ENCODE data around the gene SCT.
A peak's percentile ranks its signal among the peaks of the same experiment; 100 is the strongest.

SCT gene

DNA sequence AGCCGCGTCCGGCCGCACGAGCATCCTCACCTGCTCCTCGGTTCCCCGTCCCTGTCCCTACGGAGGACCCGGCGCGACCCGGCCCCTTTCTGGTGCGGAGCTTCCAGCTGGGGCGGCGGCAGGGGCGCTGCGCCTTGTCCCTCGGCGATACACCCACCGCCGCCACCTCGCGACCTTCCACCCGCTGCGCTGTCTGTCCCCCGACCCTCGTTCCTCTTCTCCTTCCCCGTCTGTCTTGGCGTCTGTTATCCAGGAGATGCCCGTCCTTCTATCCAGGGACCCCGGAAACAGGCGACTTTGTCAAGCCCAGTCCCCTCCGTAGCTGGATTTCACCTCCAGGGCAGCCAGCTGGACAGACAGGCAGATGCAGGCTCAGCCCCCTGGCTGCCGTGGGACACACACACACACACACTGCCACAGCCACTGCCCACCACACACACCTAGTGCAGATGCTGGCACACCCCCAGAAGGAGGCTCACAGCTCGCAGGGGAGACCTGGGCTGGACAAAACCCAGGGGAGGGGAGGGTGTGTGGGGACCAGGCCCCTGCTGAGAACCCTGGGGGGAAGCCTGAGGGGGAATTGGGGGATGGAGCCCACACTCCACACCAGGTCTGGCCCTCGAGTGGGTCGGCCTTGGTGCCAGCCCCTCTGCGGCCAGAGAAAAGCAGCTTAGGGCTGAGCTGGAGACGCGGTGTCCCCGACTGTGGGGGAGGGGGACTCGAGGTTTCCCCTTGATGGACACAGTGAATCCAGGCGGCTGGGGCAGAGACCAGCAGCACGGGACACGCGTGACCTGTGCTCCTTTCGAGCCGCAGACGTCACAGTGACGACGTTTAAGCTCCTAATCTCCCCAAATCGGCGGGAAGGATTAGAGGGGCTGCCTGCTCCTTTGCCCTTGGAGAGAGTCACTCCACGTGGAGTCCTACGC is 10.9 kb upstream of the SCT start:
- ATAC-seq = no peak
- TF ChIP-seq ISL1 (CRISPR knock-in tag; IDR thresholded peaks at IDR 0.05) (no peak), OSR1 (CRISPR knock-in tag; IDR thresholded peaks at IDR 0.05) (no peak), TCF4 (CRISPR knock-in tag; IDR thresholded peaks at IDR 0.05; ENCODE audit: borderline replicate concordance) (no peak), SNAI2 (CRISPR knock-in tag; IDR thresholded peaks at IDR 0.05) (no peak), ZNF565 (CRISPR knock-in tag; conservative IDR thresholded peaks at IDR 0.05; ENCODE audit: low read depth) (no peak), RARB (CRISPR knock-in tag; IDR thresholded peaks at IDR 0.05) (no peak), BACH2 (CRISPR knock-in tag; IDR thresholded peaks at IDR 0.05; ENCODE audit: borderline replicate concordance) (no peak), ZFP30 (CRISPR knock-in tag; IDR thresholded peaks at IDR 0.05) (no peak), ZNF70 (CRISPR knock-in tag; IDR thresholded peaks at IDR 0.05) (no peak)
- TF ChIP-seq, protein P1, sequence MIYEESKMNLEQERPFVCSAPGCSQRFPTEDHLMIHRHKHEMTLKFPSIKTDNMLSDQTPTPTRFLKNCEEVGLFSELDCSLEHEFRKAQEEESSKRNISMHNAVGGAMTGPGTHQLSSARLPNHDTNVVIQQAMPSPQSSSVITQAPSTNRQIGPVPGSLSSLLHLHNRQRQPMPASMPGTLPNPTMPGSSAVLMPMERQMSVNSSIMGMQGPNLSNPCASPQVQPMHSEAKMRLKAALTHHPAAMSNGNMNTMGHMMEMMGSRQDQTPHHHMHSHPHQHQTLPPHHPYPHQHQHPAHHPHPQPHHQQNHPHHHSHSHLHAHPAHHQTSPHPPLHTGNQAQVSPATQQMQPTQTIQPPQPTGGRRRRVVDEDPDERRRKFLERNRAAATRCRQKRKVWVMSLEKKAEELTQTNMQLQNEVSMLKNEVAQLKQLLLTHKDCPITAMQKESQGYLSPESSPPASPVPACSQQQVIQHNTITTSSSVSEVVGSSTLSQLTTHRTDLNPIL (CRISPR knock-in tag; IDR thresholded peaks at IDR 0.05; ENCODE audit: low read depth) = no peak
- TF ChIP-seq, protein P2, sequence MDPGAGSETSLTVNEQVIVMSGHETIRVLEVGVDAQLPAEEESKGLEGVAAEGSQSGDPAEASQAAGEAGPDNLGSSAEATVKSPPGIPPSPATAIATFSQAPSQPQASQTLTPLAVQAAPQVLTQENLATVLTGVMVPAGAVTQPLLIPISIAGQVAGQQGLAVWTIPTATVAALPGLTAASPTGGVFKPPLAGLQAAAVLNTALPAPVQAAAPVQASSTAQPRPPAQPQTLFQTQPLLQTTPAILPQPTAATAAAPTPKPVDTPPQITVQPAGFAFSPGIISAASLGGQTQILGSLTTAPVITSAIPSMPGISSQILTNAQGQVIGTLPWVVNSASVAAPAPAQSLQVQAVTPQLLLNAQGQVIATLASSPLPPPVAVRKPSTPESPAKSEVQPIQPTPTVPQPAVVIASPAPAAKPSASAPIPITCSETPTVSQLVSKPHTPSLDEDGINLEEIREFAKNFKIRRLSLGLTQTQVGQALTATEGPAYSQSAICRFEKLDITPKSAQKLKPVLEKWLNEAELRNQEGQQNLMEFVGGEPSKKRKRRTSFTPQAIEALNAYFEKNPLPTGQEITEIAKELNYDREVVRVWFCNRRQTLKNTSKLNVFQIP (CRISPR knock-in tag; IDR thresholded peaks at IDR 0.05; ENCODE audit: borderline replicate concordance, low read depth) = no peak

DNA sequence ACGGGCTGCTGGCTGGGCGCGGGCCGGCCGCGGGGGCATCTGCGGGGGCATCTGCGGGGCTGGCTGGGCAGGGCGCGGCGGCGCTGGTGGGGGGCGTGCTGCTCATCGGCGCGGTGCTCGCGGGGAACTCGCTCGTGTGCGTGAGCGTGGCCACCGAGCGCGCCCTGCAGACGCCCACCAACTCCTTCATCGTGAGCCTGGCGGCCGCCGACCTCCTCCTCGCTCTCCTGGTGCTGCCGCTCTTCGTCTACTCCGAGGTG is 10.3 kb upstream of the SCT start:
- ATAC-seq = no peak
- TF ChIP-seq TOX (CRISPR knock-in tag; IDR thresholded peaks at IDR 0.05; ENCODE audit: borderline replicate concordance) = no peak
- no peak for TF ChIP-seq ZNF565 (CRISPR knock-in tag; conservative IDR thresholded peaks at IDR 0.05; ENCODE audit: low read depth)

DNA sequence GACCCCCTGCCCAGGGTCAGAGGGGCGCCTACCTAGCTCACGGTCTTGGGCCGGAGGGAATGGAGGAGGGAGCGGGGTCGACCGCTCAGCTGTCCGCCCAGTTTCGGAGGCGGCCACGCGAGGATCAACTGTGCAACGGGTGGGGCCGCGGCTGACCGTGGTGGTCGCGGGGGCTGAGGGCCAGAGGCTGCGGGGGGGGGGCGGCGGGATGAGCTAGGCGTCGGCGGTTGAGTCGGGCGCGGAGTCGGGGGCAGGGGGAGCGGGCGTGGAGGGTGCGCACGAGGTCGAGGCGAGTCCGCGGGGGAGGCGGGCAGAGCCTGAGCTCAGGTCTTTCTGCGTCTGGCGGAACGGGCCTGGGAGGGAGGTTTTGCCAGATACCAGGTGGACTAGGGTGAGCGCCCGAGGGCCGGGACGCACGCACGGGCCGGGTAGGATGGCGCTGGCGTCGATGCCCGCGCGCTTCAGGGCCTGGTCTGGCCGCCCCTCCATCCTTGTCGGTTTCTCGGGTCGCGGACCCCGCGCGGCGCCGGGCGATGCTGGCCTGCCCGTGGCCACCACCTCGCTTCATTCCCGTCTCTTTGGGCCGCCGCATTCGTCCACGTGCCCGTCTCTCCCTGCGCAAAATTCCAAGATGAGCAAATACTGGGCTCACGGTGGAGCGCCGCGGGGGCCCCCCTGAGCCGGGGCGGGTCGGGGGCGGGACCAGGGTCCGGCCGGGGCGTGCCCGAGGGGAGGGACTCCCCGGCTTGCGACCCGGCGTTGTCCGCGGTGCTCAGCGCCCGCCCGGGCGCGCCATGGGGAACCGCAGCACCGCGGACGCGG is 9.7 kb upstream of the SCT start, which contains the start of gene DRD4:
TSS of gene DRD4 (plus strand) at position 759 of the 822 bp plus-strand sequence. CDS start at position 795, 36 bp downstream.
- TF ChIP-seq ESRRG (CRISPR knock-in tag; IDR thresholded peaks at IDR 0.05) (no peak), ZNF70 (CRISPR knock-in tag; IDR thresholded peaks at IDR 0.05) (no peak), TCF4 (CRISPR knock-in tag; IDR thresholded peaks at IDR 0.05; ENCODE audit: borderline replicate concordance) (no peak)
- TF ChIP-seq, protein P2 (CRISPR knock-in tag; IDR thresholded peaks at IDR 0.05; ENCODE audit: borderline replicate concordance, low read depth) = no peak
- ATAC-seq = peak; percentile 32

DNA sequence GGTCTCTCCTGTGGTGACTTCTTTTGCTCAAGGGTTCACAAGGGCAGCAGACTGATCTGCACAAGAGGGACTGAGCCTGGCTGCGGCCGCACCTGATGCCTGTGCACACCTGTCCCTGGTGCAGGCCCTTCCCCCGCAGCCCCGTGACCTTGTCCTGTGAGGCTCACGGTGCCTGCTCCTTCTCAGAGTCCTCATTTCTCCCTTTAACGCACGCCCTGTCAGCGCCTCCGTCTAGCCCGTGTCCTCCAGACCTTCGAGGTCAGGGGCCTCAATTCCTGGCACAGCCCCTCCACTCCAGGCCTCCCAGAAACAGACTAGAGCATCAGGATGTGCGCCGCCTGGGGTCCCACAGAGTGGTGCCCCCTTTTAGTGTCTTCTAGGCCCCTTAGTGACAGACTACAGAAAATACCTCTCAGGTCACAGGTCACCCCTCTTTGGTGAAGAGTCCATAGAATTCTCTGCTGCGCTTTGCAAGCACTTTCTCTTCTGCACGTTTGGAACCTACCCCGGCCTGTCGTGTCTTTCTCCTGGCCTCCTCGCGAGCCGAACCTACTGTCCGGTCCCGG is 9.0 kb upstream of the SCT start:
- ATAC-seq = no peak
- TF ChIP-seq ZFP3 (CRISPR knock-in tag; IDR thresholded peaks at IDR 0.05) (no peak), ZNF8 (CRISPR knock-in tag; IDR thresholded peaks at IDR 0.05) (no peak), TCF4 (CRISPR knock-in tag; IDR thresholded peaks at IDR 0.05; ENCODE audit: borderline replicate concordance) (no peak), GLIS3 (CRISPR knock-in tag; IDR thresholded peaks at IDR 0.05) (no peak), CSDC2 (CRISPR knock-in tag; IDR thresholded peaks at IDR 0.05) (no peak), SNAI2 (CRISPR knock-in tag; IDR thresholded peaks at IDR 0.05) (no peak), ZNF70 (CRISPR knock-in tag; IDR thresholded peaks at IDR 0.05) (no peak), ZNF565 (CRISPR knock-in tag; conservative IDR thresholded peaks at IDR 0.05; ENCODE audit: low read depth) (no peak), ZC3H10 (CRISPR knock-in tag; IDR thresholded peaks at IDR 0.05) (no peak), ZFP30 (CRISPR knock-in tag; IDR thresholded peaks at IDR 0.05) (no peak), OSR1 (CRISPR knock-in tag; IDR thresholded peaks at IDR 0.05) (no peak), ESRRG (CRISPR knock-in tag; IDR thresholded peaks at IDR 0.05) (no peak), ISL1 (CRISPR knock-in tag; IDR thresholded peaks at IDR 0.05) (no peak)
- TF ChIP-seq, protein P3, sequence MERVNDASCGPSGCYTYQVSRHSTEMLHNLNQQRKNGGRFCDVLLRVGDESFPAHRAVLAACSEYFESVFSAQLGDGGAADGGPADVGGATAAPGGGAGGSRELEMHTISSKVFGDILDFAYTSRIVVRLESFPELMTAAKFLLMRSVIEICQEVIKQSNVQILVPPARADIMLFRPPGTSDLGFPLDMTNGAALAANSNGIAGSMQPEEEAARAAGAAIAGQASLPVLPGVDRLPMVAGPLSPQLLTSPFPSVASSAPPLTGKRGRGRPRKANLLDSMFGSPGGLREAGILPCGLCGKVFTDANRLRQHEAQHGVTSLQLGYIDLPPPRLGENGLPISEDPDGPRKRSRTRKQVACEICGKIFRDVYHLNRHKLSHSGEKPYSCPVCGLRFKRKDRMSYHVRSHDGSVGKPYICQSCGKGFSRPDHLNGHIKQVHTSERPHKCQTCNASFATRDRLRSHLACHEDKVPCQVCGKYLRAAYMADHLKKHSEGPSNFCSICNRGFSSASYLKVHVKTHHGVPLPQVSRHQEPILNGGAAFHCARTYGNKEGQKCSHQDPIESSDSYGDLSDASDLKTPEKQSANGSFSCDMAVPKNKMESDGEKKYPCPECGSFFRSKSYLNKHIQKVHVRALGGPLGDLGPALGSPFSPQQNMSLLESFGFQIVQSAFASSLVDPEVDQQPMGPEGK (CRISPR knock-in tag; IDR thresholded peaks at IDR 0.05; ENCODE audit: borderline replicate concordance) = no peak
- TF ChIP-seq, protein P2 (CRISPR knock-in tag; IDR thresholded peaks at IDR 0.05; ENCODE audit: borderline replicate concordance, low read depth) = no peak
- TF ChIP-seq, protein P1 (CRISPR knock-in tag; IDR thresholded peaks at IDR 0.05; ENCODE audit: low read depth) = no peak

Measured in SK-N-SH treated with all-trans-retinoic acid at 6 μM for 48 hours (cell line).